ENCODE data around the gene IGSF8. TPM values are rescaled to one million over a fixed set of nuclear protein-coding genes. Genes with fewer than 3 reads are reported as not detected.

The IGSF8 gene
- total and polyA plus RNA-seq, 7 donors = 4.8 to 34.9 (median 11.3) TPM

GRCh38 chr1:160079448-160079847 is 19.0 kb downstream of the IGSF8 start:
- WGBS, 2 donors = 61 to 73% methylated on average over 4 of the region's 4 CpGs
- no peak overlapping the region for H3K4me3 ChIP-seq
- H3K36me3 ChIP-seq = no peaks in the 10 kb centered on the region
- intact Hi-C loops (cut with DNase I) = no loop called here
- H3K27ac ChIP-seq = no peak overlapping the region
- TF ChIP-seq EP300 (IDR thresholded peaks at IDR 0.05) (no peak), POLR2A (IDR thresholded peaks at IDR 0.05) (no peak), CTCF (IDR thresholded peaks at IDR 0.05) (no peak), POLR2AphosphoS5 (IDR thresholded peaks at IDR 0.05) (no peak)
- H3K4me1 ChIP-seq = peaks cover 0 to 10% (median 8%) of the 10 kb centered on the region in 4 donors
- no peak for DNase-seq
- peaks cover 0 to 48% (median 24%) of the 10 kb centered on the region in 3 donors for H3K27me3 ChIP-seq
- no peaks in the 10 kb centered on the region for H3K9me3 ChIP-seq

GRCh38 chr1:160078512-160079195 is 19.8 kb downstream of the IGSF8 start:
- Histone ChIP-seq H3K36me3 (no peaks in the 10 kb centered on the region), H3K9me3 (no peaks in the 10 kb centered on the region), H3K27me3 (peaks cover 0 to 40% (median 24%) of the 10 kb centered on the region in 3 donors), H3K27ac (no peak overlapping the region), H3K4me1 (peaks cover 0 to 3% (median 2%) of the 10 kb centered on the region in 4 donors), H3K4me3 (no peak overlapping the region)
- intact Hi-C loops (cut with DNase I) = no loop called here
- no peak for DNase-seq
- WGBS, 2 donors = 17 to 23% methylated on average over 8 of the region's 8 CpGs
- TF ChIP-seq POLR2AphosphoS5 (IDR thresholded peaks at IDR 0.05) (no peak), EP300 (IDR thresholded peaks at IDR 0.05) (no peak), CTCF (IDR thresholded peaks at IDR 0.05) (peak; percentile 10 to 62 (median 54)), POLR2A (IDR thresholded peaks at IDR 0.05) (no peak)

GRCh38 chr1:160077486-160077885 is 20.9 kb downstream of the IGSF8 start:
- intact Hi-C loops (cut with DNase I) = no loop called here
- TF ChIP-seq POLR2A (IDR thresholded peaks at IDR 0.05) (no peak), CTCF (IDR thresholded peaks at IDR 0.05) (no peak), POLR2AphosphoS5 (IDR thresholded peaks at IDR 0.05) (no peak), EP300 (IDR thresholded peaks at IDR 0.05) (no peak)
- Histone ChIP-seq H3K4me3 (no peak overlapping the region), H3K36me3 (no peaks in the 10 kb centered on the region), H3K9me3 (no peaks in the 10 kb centered on the region), H3K27ac (no peak overlapping the region), H3K27me3 (peaks cover 0 to 29% (median 24%) of the 10 kb centered on the region in 3 donors), H3K4me1 (no peaks in the 10 kb centered on the region)
- no peak for DNase-seq

- no peaks in the 10 kb centered on the region for H3K4me1 ChIP-seq
- H3K9me3 ChIP-seq = no peaks in the 10 kb centered on the region
- H3K27ac ChIP-seq = no peak overlapping the region
- 83 to 87% methylated on average over 3 of the region's 3 CpGs for WGBS, 2 donors
- no peak for DNase-seq
- intact Hi-C loops (cut with DNase I) = no loop called here
- H3K4me3 ChIP-seq = no peak overlapping the region
- no peak for TF ChIP-seq CTCF (IDR thresholded peaks at IDR 0.05)
- TF ChIP-seq EP300 (IDR thresholded peaks at IDR 0.05) = no peak
- no peak for TF ChIP-seq POLR2A (IDR thresholded peaks at IDR 0.05)
- TF ChIP-seq POLR2AphosphoS5 (IDR thresholded peaks at IDR 0.05) = no peak
- H3K36me3 ChIP-seq = no peaks in the 10 kb centered on the region
- peaks cover 0 to 19% (median 17%) of the 10 kb centered on the region in 3 donors for H3K27me3 ChIP-seq
Measured at GRCh38 chr1:160076295-160076694, 22.1 kb downstream of the IGSF8 start.

Measured in sigmoid colon (tissue), 7 donors.